ENCODE results near the gene OR6X1.

GRCh38 chr11:123797541-123797940 lies 43.2 kb upstream of the OR6X1 start:
- no peak for TF ChIP-seq EZH2 (IDR thresholded peaks at IDR 0.05; ENCODE audit: borderline replicate concordance, low read depth, low read length, poor library complexity, severe bottlenecking)
- TF ChIP-seq, protein P1, sequence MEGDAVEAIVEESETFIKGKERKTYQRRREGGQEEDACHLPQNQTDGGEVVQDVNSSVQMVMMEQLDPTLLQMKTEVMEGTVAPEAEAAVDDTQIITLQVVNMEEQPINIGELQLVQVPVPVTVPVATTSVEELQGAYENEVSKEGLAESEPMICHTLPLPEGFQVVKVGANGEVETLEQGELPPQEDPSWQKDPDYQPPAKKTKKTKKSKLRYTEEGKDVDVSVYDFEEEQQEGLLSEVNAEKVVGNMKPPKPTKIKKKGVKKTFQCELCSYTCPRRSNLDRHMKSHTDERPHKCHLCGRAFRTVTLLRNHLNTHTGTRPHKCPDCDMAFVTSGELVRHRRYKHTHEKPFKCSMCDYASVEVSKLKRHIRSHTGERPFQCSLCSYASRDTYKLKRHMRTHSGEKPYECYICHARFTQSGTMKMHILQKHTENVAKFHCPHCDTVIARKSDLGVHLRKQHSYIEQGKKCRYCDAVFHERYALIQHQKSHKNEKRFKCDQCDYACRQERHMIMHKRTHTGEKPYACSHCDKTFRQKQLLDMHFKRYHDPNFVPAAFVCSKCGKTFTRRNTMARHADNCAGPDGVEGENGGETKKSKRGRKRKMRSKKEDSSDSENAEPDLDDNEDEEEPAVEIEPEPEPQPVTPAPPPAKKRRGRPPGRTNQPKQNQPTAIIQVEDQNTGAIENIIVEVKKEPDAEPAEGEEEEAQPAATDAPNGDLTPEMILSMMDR (conservative IDR thresholded peaks at IDR 0.05; ENCODE audit: low read depth, low read length) = no peak

All from A673 (cell line).